GM21619 (cell line): ENCODE data around the gene TMPRSS15.

Source experiments
- ATAC-seq: cut with Tn5 transposase; IDR thresholded peaks from one replicate; pipeline ENCODE4 v1.9.1; 2021; ENCODE audit not compliant: unreplicated experiment

TMPRSS15 gene

GRCh38 chr21:18245464-18245967, 158.1 kb downstream of the TMPRSS15 start:
- ATAC-seq: no peak

GRCh38 chr21:18244671-18245463, 158.7 kb downstream of the TMPRSS15 start, which contains the start of gene CHODL:
Gene CHODL (plus strand): TSS chr21:18244833. CDS start chr21:18245224, 391 bp downstream.
- no peak for ATAC-seq

GRCh38 chr21:18235545-18235944, 168.0 kb downstream of the TMPRSS15 start:
- ATAC-seq: no peak

GRCh38 chr21:18228060-18228739, 175.4 kb downstream of the TMPRSS15 start:
- no peak for ATAC-seq

GRCh38 chr21:18222346-18222745, 181.2 kb downstream of the TMPRSS15 start:
- no peak for ATAC-seq

- no peak for ATAC-seq
Observed at GRCh38 chr21:18220498-18220897, 183.1 kb downstream of the TMPRSS15 start.
